Activated T-cell treated with anti-CD3 and anti-CD28 coated beads, Interleukin-2, amount 50 U/mL, for 4 hours (primary cell): ENCODE data around the gene PCDHB6. TPM values are rescaled to one million over a fixed set of nuclear protein-coding genes. Genes with fewer than 3 reads are reported as not detected.
"Not testable (repeated sequence)": the region's sequence is repeated elsewhere in the genome, so short reads cannot be mapped to it uniquely, and the experiment has no call there.

Experiments used
- ATAC-seq, 2 donors: fragments of 200-7000 bp; cut with Tn5 transposase; one replicate each; pipeline ENCODE4 v1.10.0; 2021
- DNase-seq: peaks from one replicate; pipeline ENCODE4 v3.0.0-alpha.2; 2020
- H3K27me3 Mint-ChIP-seq: one replicate; pipeline ENCODE4 v1.8.0; 2021; ENCODE audit warnings: low read depth, mixed read lengths
- H3K36me3 Mint-ChIP-seq: one replicate; pipeline ENCODE4 v1.8.0; 2022; ENCODE audit warnings: mixed read lengths; ENCODE audit not compliant: insufficient read depth
- H3K4me1 Mint-ChIP-seq: one replicate; pipeline ENCODE4 v1.8.0; 2021; ENCODE audit warnings: low read depth, mixed read lengths
- H3K4me3 Mint-ChIP-seq: one replicate; pipeline ENCODE4 v1.8.0; 2021; ENCODE audit warnings: mild to moderate bottlenecking, moderate library complexity, mixed read lengths
- H3K9me3 Mint-ChIP-seq: one replicate; pipeline ENCODE4 v1.8.0; 2021; ENCODE audit warnings: mixed read lengths
- total RNA-seq, 3 donors: library from RNA; stranded (reverse); gene quantifications; one replicate each; pipeline ENCODE4 v1.2.1, GENCODE V29; 2021

The PCDHB6 gene
- total RNA-seq, 3 donors from 2014 or later, result 0.05 TPM; not detected in 2

GRCh38 chr5:141150224-141150992 is 551 bp downstream of the PCDHB6 start:
- ATAC-seq (no peak), DNase-seq (no peak)
- Mint-ChIP-seq H3K27me3 (peaks cover 42% of the 10 kb centered on the region), H3K9me3 (peaks cover 16% of the 10 kb centered on the region), H3K4me1 (peaks cover 3% of the 10 kb centered on the region), H3K4me3 (no peak overlapping the region), H3K36me3 (no peaks in the 10 kb centered on the region)

- ATAC-seq (no peak), DNase-seq (no peak)
- H3K9me3 Mint-ChIP-seq, result peaks cover 16% of the 10 kb centered on the region
- H3K4me1 Mint-ChIP-seq, result peaks cover 3% of the 10 kb centered on the region
- no peak overlapping the region for H3K4me3 Mint-ChIP-seq
- peaks cover 46% of the 10 kb centered on the region for H3K27me3 Mint-ChIP-seq
- no peaks in the 10 kb centered on the region for H3K36me3 Mint-ChIP-seq
Observed at GRCh38 chr5:141150993-141151325, 1.1 kb downstream of the PCDHB6 start.

DNA sequence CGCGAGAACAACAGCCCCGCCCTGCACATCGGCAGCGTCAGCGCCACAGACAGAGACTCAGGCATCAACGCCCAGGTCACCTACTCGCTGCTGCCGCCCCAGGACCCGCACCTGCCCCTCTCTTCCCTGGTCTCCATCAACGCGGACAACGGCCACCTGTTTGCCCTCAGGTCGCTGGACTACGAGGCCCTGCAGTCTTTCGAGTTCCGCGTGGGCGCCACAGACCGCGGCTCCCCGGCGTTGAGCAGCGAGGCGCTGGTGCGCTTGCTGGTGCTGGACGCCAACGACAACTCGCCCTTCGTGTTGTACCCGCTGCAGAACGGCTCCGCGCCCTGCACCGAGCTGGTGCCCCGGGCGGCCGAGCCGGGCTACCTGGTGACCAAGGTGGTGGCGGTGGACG is 1.8 kb downstream of the PCDHB6 start:
- not testable (repeated sequence) for ATAC-seq, DNase-seq, H3K4me1 Mint-ChIP-seq, H3K36me3 Mint-ChIP-seq, H3K4me3 Mint-ChIP-seq
- peaks cover 51% of the 10 kb centered on the region for H3K27me3 Mint-ChIP-seq
- H3K9me3 Mint-ChIP-seq, result peaks cover 16% of the 10 kb centered on the region

DNA sequence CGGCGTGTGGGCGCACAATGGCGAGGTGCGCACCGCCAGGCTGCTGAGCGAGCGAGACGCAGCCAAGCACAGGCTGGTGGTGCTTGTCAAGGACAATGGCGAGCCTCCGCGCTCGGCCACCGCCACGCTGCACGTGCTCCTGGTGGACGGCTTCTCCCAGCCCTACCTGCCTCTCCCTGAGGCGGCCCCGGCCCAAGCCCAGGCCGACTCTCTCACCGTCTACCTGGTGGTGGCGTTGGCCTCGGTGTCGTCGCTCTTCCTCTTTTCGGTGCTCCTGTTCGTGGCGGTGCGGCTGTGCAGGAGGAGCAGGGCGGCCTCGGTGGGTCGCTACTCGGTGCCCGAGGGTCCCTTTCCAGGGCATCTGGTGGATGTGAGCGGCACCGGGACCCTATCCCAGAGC is 2.2 kb downstream of the PCDHB6 start:
- not testable (repeated sequence) for ATAC-seq, H3K4me1 Mint-ChIP-seq, H3K36me3 Mint-ChIP-seq, DNase-seq, H3K4me3 Mint-ChIP-seq
- Mint-ChIP-seq H3K9me3 (peaks cover 16% of the 10 kb centered on the region), H3K27me3 (peaks cover 56% of the 10 kb centered on the region)

DNA sequence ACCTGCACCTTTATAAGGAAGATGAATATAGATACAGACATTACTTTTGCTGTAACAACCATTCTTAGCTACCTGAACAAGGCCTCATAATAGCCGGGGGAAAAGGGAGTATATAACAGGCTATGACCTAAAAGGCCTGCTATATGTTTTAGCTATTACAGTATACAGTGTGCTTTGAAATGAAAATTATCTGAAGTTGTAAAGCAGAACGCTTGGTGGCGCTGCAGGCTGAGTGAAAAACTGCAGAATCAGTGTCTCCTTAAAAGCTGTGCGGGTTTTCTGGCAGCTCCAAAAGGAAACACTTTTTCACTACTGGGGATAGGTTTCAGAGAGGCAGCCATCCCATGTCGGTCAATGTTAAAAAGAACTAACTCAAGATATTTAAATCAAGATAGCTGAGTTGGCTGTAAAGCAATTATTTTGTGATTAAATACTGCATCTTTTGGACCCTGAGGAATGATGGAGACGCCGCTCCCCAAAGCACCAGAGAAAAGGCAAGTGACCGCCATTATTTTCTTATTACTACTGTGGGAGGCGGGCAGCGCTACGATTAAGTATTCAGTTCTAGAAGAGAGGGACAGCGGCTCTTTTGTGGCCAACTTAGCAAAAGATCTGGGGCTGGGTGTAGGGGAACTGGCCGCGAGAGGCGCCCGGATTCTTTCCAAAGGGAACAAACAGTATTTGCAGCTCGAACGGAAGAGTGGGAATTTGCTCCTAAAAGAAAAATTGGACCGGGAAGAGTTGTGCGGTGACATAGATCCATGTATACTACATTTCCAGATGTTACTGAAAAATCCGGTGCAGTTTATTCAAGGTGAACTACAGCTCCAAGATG is 5.9 kb downstream of the PCDHB6 start:
- peaks cover 15% of the 10 kb centered on the region for H3K9me3 Mint-ChIP-seq
- no peaks in the 10 kb centered on the region for H3K36me3 Mint-ChIP-seq
- DNase-seq, result no peak
- no peaks in the 10 kb centered on the region for H3K4me1 Mint-ChIP-seq
- no peak for ATAC-seq
- peaks cover 50% of the 10 kb centered on the region for H3K27me3 Mint-ChIP-seq
- no peak overlapping the region for H3K4me3 Mint-ChIP-seq

DNA sequence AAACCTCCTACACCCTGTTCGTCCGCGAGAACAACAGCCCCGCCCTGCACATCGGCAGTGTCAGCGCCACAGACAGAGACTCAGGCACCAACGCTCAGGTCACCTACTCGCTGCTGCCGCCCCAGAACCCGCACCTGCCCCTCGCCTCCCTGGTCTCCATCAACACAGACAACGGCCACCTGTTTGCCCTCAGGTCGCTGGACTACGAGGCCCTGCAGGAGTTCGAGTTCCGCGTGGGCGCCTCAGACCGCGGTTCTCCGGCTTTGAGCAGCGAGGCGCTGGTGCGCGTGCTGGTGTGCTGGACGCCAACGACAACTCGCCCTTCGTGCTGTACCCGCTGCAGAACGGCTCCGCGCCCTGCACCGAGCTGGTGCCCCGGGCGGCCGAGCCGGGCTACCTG is 7.5 kb downstream of the PCDHB6 start:
- DNase-seq, H3K4me3 Mint-ChIP-seq, H3K36me3 Mint-ChIP-seq, ATAC-seq, H3K9me3 Mint-ChIP-seq, H3K4me1 Mint-ChIP-seq: not testable (repeated sequence)
- H3K27me3 Mint-ChIP-seq, result peaks cover 43% of the 10 kb centered on the region

GRCh38 chr5:141157901-141158300 is 8.0 kb downstream of the PCDHB6 start:
- H3K4me1 Mint-ChIP-seq, H3K36me3 Mint-ChIP-seq, ATAC-seq, DNase-seq, H3K4me3 Mint-ChIP-seq: not testable (repeated sequence)
- Mint-ChIP-seq H3K9me3 (peaks cover 11% of the 10 kb centered on the region), H3K27me3 (peaks cover 39% of the 10 kb centered on the region)

DNA sequence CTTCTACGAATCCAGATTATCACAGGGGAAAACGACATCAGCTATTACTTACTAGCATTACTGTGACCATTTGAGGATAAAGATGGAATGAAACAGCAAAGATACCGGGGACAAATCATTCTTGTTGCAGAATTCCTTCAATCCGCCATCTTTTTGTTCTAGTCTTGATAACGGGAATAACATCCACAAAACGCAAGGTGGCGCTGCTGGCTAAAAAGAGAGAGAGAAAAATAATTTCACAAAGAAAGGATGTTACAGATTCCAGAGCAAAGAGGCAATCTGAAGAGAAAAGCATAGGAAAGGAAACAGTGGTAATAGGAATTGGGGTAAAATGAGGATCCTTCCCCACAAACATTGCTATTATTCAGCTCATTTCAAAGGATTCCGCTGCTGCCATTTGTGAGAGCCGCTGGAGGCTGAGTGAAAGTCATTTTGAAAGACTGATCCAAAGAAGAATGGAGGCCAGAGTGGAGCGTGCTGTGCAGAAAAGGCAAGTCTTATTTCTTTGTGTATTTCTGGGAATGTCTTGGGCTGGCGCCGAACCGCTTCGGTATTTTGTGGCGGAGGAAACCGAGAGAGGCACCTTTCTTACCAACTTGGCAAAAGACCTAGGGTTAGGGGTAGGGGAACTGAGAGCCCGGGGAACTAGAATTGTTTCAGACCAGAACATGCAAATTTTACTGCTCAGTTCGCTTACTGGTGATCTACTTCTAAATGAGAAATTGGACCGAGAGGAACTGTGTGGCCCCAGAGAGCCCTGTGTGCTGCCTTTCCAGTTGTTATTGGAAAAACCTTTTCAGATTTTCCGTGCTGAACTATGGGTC is 22.7 kb downstream of the PCDHB6 start, which contains the start of gene PCDHB7:
Gene PCDHB7 (plus strand): TSS at position 264 of the 824 bp plus-strand sequence. CDS start 192 bp downstream, at position 456.
- DNase-seq, result no peak
- Mint-ChIP-seq H3K36me3 (no peaks in the 10 kb centered on the region), H3K4me1 (peaks cover 4% of the 10 kb centered on the region), H3K9me3 (peaks cover 5% of the 10 kb centered on the region), H3K27me3 (peaks cover 33% of the 10 kb centered on the region), H3K4me3 (no peak within 1 kb of the TSS)
- ATAC-seq, result no peak

GRCh38 chr5:141174291-141175104 is 24.6 kb downstream of the PCDHB6 start:
- peaks cover 25% of the 10 kb centered on the region for H3K27me3 Mint-ChIP-seq
- not testable (repeated sequence) for DNase-seq, ATAC-seq, H3K4me3 Mint-ChIP-seq, H3K4me1 Mint-ChIP-seq, H3K9me3 Mint-ChIP-seq, H3K36me3 Mint-ChIP-seq

- peaks cover 24% of the 10 kb centered on the region for H3K27me3 Mint-ChIP-seq
- H3K9me3 Mint-ChIP-seq, result peaks cover 5% of the 10 kb centered on the region
- ATAC-seq (no peak), DNase-seq (no peak)
- no peaks in the 10 kb centered on the region for H3K36me3 Mint-ChIP-seq
- no peak overlapping the region for H3K4me3 Mint-ChIP-seq
- H3K4me1 Mint-ChIP-seq, result peaks cover 4% of the 10 kb centered on the region
Observed at GRCh38 chr5:141175933-141176332, 26.1 kb downstream of the PCDHB6 start.

DNA sequence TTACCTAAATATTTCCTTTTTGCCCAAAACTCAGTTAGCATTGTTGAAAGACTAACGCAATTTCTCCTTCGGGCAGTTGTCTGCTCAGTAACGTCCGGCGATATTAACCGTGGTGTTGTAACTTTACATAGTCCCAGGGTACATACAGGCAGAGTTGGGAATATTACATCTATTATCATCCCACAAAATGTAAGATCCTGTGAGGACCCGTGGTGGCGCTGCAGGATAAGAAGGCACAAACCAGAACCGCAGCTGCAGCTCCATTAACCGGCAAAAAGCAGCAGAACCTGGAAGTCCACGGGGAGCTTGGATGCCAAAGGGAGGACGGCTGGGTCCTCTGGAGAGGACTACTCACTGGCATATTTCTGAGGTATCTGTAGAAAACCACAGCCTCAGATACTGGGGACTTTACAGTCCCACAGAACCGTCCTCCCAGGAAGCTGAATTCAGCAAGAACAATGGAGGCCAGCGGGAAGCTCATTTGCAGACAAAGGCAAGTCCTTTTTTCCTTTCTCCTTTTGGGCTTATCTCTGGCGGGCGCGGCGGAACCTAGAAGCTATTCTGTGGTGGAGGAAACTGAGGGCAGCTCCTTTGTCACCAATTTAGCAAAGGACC is 27.8 kb downstream of the PCDHB6 start, which contains the start of gene PCDHB8:
Gene PCDHB8 (plus strand): TSS at position 214 of the 615 bp plus-strand sequence. CDS start 245 bp downstream, at position 459.
- H3K9me3 Mint-ChIP-seq, H3K36me3 Mint-ChIP-seq, H3K4me3 Mint-ChIP-seq, ATAC-seq, H3K4me1 Mint-ChIP-seq, DNase-seq: not testable (repeated sequence)
- peaks cover 32% of the 10 kb centered on the region for H3K27me3 Mint-ChIP-seq

DNA sequence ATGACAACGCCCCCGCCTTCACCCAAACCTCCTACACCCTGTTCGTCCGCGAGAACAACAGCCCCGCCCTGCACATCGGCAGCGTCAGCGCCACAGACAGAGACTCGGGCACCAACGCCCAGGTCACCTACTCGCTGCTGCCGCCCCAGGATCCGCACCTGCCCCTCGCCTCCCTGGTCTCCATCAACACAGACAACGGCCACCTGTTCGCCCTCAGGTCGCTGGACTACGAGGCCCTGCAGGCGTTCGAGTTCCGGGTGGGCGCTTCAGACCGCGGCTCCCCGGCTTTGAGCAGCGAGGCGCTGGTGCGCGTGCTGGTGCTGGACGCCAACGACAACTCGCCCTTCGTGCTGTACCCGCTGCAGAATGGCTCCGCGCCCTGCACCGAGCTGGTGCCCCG is 29.5 kb downstream of the PCDHB6 start:
- not testable (repeated sequence) for DNase-seq, H3K36me3 Mint-ChIP-seq, H3K4me1 Mint-ChIP-seq, H3K9me3 Mint-ChIP-seq, ATAC-seq, H3K4me3 Mint-ChIP-seq
- H3K27me3 Mint-ChIP-seq, result peaks cover 31% of the 10 kb centered on the region

- not testable (repeated sequence) for H3K4me3 Mint-ChIP-seq, H3K36me3 Mint-ChIP-seq, DNase-seq, H3K4me1 Mint-ChIP-seq, ATAC-seq
- Mint-ChIP-seq H3K27me3 (peaks cover 36% of the 10 kb centered on the region), H3K9me3 (peaks cover 13% of the 10 kb centered on the region)
Observed at GRCh38 chr5:141179876-141180275, 30.0 kb downstream of the PCDHB6 start.
